OCI-LY7 (cell line): ENCODE data around the gene BNIPL. TPM values are rescaled to one million over a fixed set of nuclear protein-coding genes. Genes with fewer than 3 reads are reported as not detected.
A peak's percentile ranks its signal among the peaks of the same experiment; 100 is the strongest.

Experiments used
- BruUV-seq: library from RNA; stranded (reverse); fragments of 400-500 nt; replicated peaks from 2 replicates; lab custom pipeline; 2021; lab: Mats Ljungman, UMichigan
- CTCF ChIA-PET: fragments of 300-600 bp; sonication (Branson Sonifier 250); formaldehyde crosslinking; loops from one replicate; lab custom pipeline; 2022; ENCODE audit warnings: antibody characterized with exemption; ENCODE audit not compliant: unreplicated experiment; lab: Charles Lee
- POLR2A ChIA-PET: fragments of 300-600 bp; sonication (Branson Sonifier 250); formaldehyde crosslinking; loops from one replicate; lab custom pipeline; 2022; ENCODE audit warnings: antibody characterized with exemption; lab: Charles Lee
- DNase-seq: peaks from one replicate; pipeline ENCODE4 v3.0.0-alpha.2; 2015; ENCODE audit warnings: low spot score
- H2AFZ ChIP-seq: fragments of 200-600 bp; sonication (generic), shearing (Covaris generic); 2 replicates; pipeline ENCODE4 v1.6.1; 2014; ENCODE audit warnings: mild to moderate bottlenecking, antibody characterized with exemption, low read length, moderate library complexity
- H3K27ac ChIP-seq: fragments of 200-600 bp; sonication (generic); 2 replicates; pipeline ENCODE4 v1.5.1; 2014; ENCODE audit warnings: mixed run types, low read depth, mild to moderate bottlenecking, moderate library complexity, low read length, inconsistent platforms; ENCODE audit not compliant: poor library complexity, severe bottlenecking
- H3K36me3 ChIP-seq: fragments of 200-600 bp; sonication (generic); 2 replicates; pipeline ENCODE4 v1.6.1; 2014; ENCODE audit warnings: mild to moderate bottlenecking, antibody characterized with exemption, low read length, moderate library complexity, mixed read lengths; ENCODE audit not compliant: insufficient read depth
- H3K4me1 ChIP-seq: fragments of 200-600 bp; sonication (generic); 2 replicates; pipeline ENCODE4 v1.5.1; 2014; ENCODE audit warnings: mild to moderate bottlenecking, low read length; ENCODE audit not compliant: insufficient read depth, poor library complexity, severe bottlenecking
- H3K4me2 ChIP-seq: fragments of 200-600 bp; sonication (generic); 2 replicates; pipeline ENCODE4 v1.6.1; 2014; ENCODE audit warnings: mild to moderate bottlenecking, low read length
- H3K4me3 ChIP-seq: fragments of 200-600 bp; sonication (generic); 2 replicates; pipeline ENCODE4 v1.5.1; 2014; ENCODE audit warnings: mild to moderate bottlenecking, low read depth, low read length; ENCODE audit not compliant: poor library complexity, severe bottlenecking
- H3K79me2 ChIP-seq: fragments of 200-600 bp; sonication (generic); 2 replicates; pipeline ENCODE4 v1.6.1; 2016; ENCODE audit warnings: low read depth, mild to moderate bottlenecking, low read length, moderate library complexity, mixed read lengths; ENCODE audit not compliant: insufficient read depth
- H3K9me2 ChIP-seq: fragments of 200-600 bp; sonication (generic); 2 replicates; pipeline ENCODE4 v1.6.1; 2016; ENCODE audit warnings: mild to moderate bottlenecking, low read length, mixed read lengths; ENCODE audit not compliant: insufficient read depth
- H3K9me3 ChIP-seq: fragments of 200-600 bp; sonication (generic); 2 replicates; pipeline ENCODE4 v1.6.1; 2014; ENCODE audit warnings: mild to moderate bottlenecking, mixed run types, low read length, mixed read lengths
- H4K20me1 ChIP-seq: fragments of 200-600 bp; sonication (generic); 2 replicates; pipeline ENCODE4 v1.6.1; 2014; ENCODE audit warnings: mild to moderate bottlenecking, antibody characterized with exemption, low read length, moderate library complexity, mixed read lengths; ENCODE audit not compliant: insufficient read depth
- CTCF ChIP-seq: fragments of 200-600 bp; sonication (generic); conservative IDR thresholded peaks from 2 replicates; pipeline ENCODE4 v1.5.1; 2014; ENCODE audit warnings: mild to moderate bottlenecking, antibody characterized with exemption, low read length, moderate library complexity, mixed read lengths
- EZH2phosphoT487 ChIP-seq: fragments of 200-600 bp; sonication (generic); IDR thresholded peaks from 2 replicates; pipeline ENCODE4 v1.6.1; 2018; ENCODE audit warnings: low read depth, borderline replicate concordance, mild to moderate bottlenecking, mixed run types, antibody characterized with exemption, low read length, moderate library complexity, mixed read lengths
- intact Hi-C: fragments of 100-400 bp; cut with micrococcal nuclease; formaldehyde crosslinking; loops from one replicate; pipeline ENCODE4 v1.10.0; 2022; ENCODE audit not compliant: unreplicated experiment
- total RNA-seq, 2 experiments: library from RNA; depleted of rRNA in 1 of 2; stranded (reverse); fragments of >200 nt in 1 of 2; shearing (Covaris generic) in 1 of 2; gene quantifications; 2 replicates each; pipeline ENCODE4 v1.2.3, GENCODE V29; 2014 to 2022

The BNIPL gene
- total RNA-seq, 2 experiments from 2014 or later = 0.74 to 1.6 TPM

- POLR2A ChIA-PET = interaction anchor here (0.6 to 2.7 kb wide), 7 partner anchors 8 to 152 kb away, joined by 3 to 8 read pairs (median 3); partner anchors contain the start of gene ANXA9
- BruUV-seq = no TSS peak
- H3K36me3 ChIP-seq = peaks cover 32% of the 10 kb centered on the region
- peaks cover 65% of the 10 kb centered on the region for H3K79me2 ChIP-seq
- intact Hi-C loops = no loop called here
- H3K4me1 ChIP-seq = peaks cover 38% of the 10 kb centered on the region
- TF ChIP-seq CTCF (peak; percentile 64), EZH2phosphoT487 (no peak)
- H3K27ac ChIP-seq = peak within 1 kb of the TSS; percentile 68
- peak within 1 kb of the TSS; percentile 85 for H3K4me2 ChIP-seq
- peak within 1 kb of the TSS; percentile 92 for H3K4me3 ChIP-seq
- peak; percentile 72 for DNase-seq
- H3K9me3 ChIP-seq = no peaks in the 10 kb centered on the region
- peaks cover 14% of the 10 kb centered on the region; the same call in 1 of the 2 replicates for H4K20me1 ChIP-seq
- CTCF ChIA-PET = interaction anchor here (1.3 to 1.7 kb wide), 2 partner anchors 11 to 96 kb away, joined by 4 to 6 read pairs; partner anchors contain the start of genes GABPB2 and TNFAIP8L2
- H3K9me2 ChIP-seq = no peaks in the 10 kb centered on the region
- H2AFZ ChIP-seq = peak within 1 kb of the TSS; percentile 77
These were observed 23.7 kb downstream of the BNIPL start, which contains the start of gene MLLT11 for GRCh38 chr1:151060007-151060656. MLLT11 (plus strand) TSS chr1:151060397; CDS start chr1:151067225, 6,828 bp downstream.

- TSS peak; percentile 73 for BruUV-seq
These were observed 24.5 kb downstream of the BNIPL start for GRCh38 chr1:151060657-151061421.

More at GRCh38 chr1:151060657-151061421, 24.5 kb downstream of the BNIPL start:
- H3K9me2 ChIP-seq = no peaks in the 10 kb centered on the region
- H3K4me2 ChIP-seq = peak overlapping the region; percentile 85
- H3K9me3 ChIP-seq = no peaks in the 10 kb centered on the region
- H2AFZ ChIP-seq = peak overlapping the region; percentile 77
- H3K4me3 ChIP-seq = peak overlapping the region; percentile 92
- H3K27ac ChIP-seq = peak overlapping the region; percentile 68
- ChIA-PET POLR2A (interaction anchor here (0.5 to 2.7 kb wide), 6 partner anchors 9 to 151 kb away, joined by 3 to 8 read pairs (median 4); partner anchors contain the start of gene BNIPL), CTCF (interaction anchor here (1.3 to 1.7 kb wide), 2 partner anchors 11 to 96 kb away, joined by 4 to 6 read pairs; partner anchors contain the start of genes GABPB2 and TNFAIP8L2)
- peaks cover 61% of the 10 kb centered on the region for H3K79me2 ChIP-seq
- peaks cover 32% of the 10 kb centered on the region for H3K36me3 ChIP-seq
- peaks cover 14% of the 10 kb centered on the region; the same call in 1 of the 2 replicates for H4K20me1 ChIP-seq
- H3K4me1 ChIP-seq = peaks cover 38% of the 10 kb centered on the region
- intact Hi-C loops = no loop called here
- DNase-seq = no peak
- no peak for TF ChIP-seq CTCF
